Calu3 (cell line): ENCODE results near the gene SF1. TPM values are rescaled to one million over a fixed set of nuclear protein-coding genes. Genes with fewer than 3 reads are reported as not detected.

Source experiments
- BruUV-seq: library from RNA; stranded (reverse); fragments of 400-500 nt; replicated peaks from 2 replicates; lab custom pipeline; 2021; lab: Mats Ljungman, UMichigan
- CTCF ChIA-PET: fragments of 300-600 bp; sonication (Branson Sonifier 250); formaldehyde crosslinking; loops from one replicate; lab custom pipeline; 2022; ENCODE audit warnings: antibody characterized with exemption; lab: Charles Lee
- DNase-seq: peaks from one replicate; pipeline ENCODE4 v3.0.0; 2022
- H3K27ac Mint-ChIP-seq: one replicate; pipeline ENCODE4 v1.8.0; 2022; ENCODE audit warnings: mixed read lengths; ENCODE audit not compliant: unreplicated experiment
- H3K27me3 Mint-ChIP-seq: one replicate; pipeline ENCODE4 v1.8.0; 2022; ENCODE audit warnings: mixed read lengths; ENCODE audit not compliant: unreplicated experiment
- H3K36me3 Mint-ChIP-seq: one replicate; pipeline ENCODE4 v1.8.0; 2022; ENCODE audit warnings: mild to moderate bottlenecking, moderate library complexity, mixed read lengths; ENCODE audit not compliant: insufficient read depth, unreplicated experiment
- H3K4me1 Mint-ChIP-seq: one replicate; pipeline ENCODE4 v1.8.0; 2022; ENCODE audit warnings: mild to moderate bottlenecking, low read depth, mixed read lengths; ENCODE audit not compliant: unreplicated experiment
- H3K4me3 Mint-ChIP-seq: one replicate; pipeline ENCODE4 v1.8.0; 2022; ENCODE audit warnings: mild to moderate bottlenecking, low read depth, moderate library complexity, mixed read lengths; ENCODE audit not compliant: unreplicated experiment
- H3K9me3 Mint-ChIP-seq: one replicate; pipeline ENCODE4 v1.8.0; 2022; ENCODE audit warnings: low read depth, mixed read lengths; ENCODE audit not compliant: unreplicated experiment
- CTCF ChIP-seq: fragments of 200-600 bp; IDR thresholded peaks from one replicate; pipeline ENCODE4 v1.8.0; 2022; ENCODE audit warnings: antibody characterized with exemption; ENCODE audit not compliant: unreplicated experiment
- intact Hi-C: fragments of 100-400 bp; cut with micrococcal nuclease; formaldehyde crosslinking; loops from one replicate; pipeline ENCODE4 v1.10.0; 2022; ENCODE audit not compliant: unreplicated experiment
- total RNA-seq: library from RNA; stranded (reverse); gene quantifications from 2 replicates; pipeline ENCODE4 v1.2.3, GENCODE V29; 2022

The SF1 gene
- total RNA-seq, 1 experiment from 2014 or later = 312 TPM

GRCh38 chr11:64718084-64718779 lies 60.1 kb downstream of the SF1 start:
- no TSS peak for BruUV-seq
- no peaks in the 10 kb centered on the region for H3K36me3 Mint-ChIP-seq
- peaks cover 96% of the 10 kb centered on the region for H3K27me3 Mint-ChIP-seq
- H3K4me1 Mint-ChIP-seq = no peaks in the 10 kb centered on the region
- H3K27ac Mint-ChIP-seq = no peak overlapping the region
- TF ChIP-seq CTCF = no peak
- CTCF ChIA-PET = no interaction called here
- no peak overlapping the region for H3K4me3 Mint-ChIP-seq
- intact Hi-C loops = no loop called here
- no peaks in the 10 kb centered on the region for H3K9me3 Mint-ChIP-seq
- no peak for DNase-seq

DNA sequence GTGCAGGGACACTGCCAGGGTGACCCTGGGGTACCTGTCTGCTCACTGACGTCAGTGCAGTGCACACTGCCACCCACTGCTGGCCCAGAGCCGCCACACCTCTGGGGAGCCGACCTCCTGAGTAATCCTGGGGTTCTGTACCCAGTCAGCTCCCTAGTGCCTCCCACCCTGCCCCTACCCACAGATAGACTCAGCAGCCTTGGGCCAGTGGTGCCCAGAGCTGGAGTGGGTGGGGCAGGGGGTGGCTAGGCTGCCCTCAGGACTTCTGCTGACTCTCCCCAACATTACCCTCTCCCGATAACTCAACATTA lies 61.1 kb downstream of the SF1 start:
- BruUV-seq = no TSS peak
- H3K36me3 Mint-ChIP-seq = no peaks in the 10 kb centered on the region
- DNase-seq = no peak

GRCh38 chr11:64716473-64717267 lies 61.7 kb downstream of the SF1 start:
- no peaks in the 10 kb centered on the region for H3K4me1 Mint-ChIP-seq
- no TSS peak for BruUV-seq

More for the DNA sequence above, 61.1 kb downstream of the SF1 start:
- Mint-ChIP-seq H3K27me3 (peaks cover 92% of the 10 kb centered on the region), H3K27ac (no peak overlapping the region), H3K4me1 (no peaks in the 10 kb centered on the region), H3K4me3 (no peak overlapping the region), H3K9me3 (no peaks in the 10 kb centered on the region)
- intact Hi-C loops = no loop called here
- CTCF ChIA-PET = no interaction called here
- TF ChIP-seq CTCF = no peak

More at GRCh38 chr11:64716473-64717267, 61.7 kb downstream of the SF1 start:
- intact Hi-C loops = no loop called here
- Mint-ChIP-seq H3K9me3 (no peaks in the 10 kb centered on the region), H3K27ac (no peak overlapping the region), H3K4me3 (no peak overlapping the region), H3K27me3 (peaks cover 92% of the 10 kb centered on the region), H3K36me3 (no peaks in the 10 kb centered on the region)
- DNase-seq = no peak
- CTCF ChIA-PET = no interaction called here
- no peak for TF ChIP-seq CTCF
